Right ventricle myocardium inferior (tissue), 1 donor: ENCODE results near the gene MAPRE2. TPM values are rescaled to one million over a fixed set of nuclear protein-coding genes. Genes with fewer than 3 reads are reported as not detected.

Experiments
- ATAC-seq: fragments of 200-7000 bp; cut with Tn5 transposase; one replicate; pipeline ENCODE4 v1.9.1; 2020; ENCODE audit warnings: mild to moderate bottlenecking, moderate library complexity
- DNase-seq: peaks from one replicate; pipeline ENCODE4 v3.0.0; 2021; ENCODE audit errors: missing footprints
- intact Hi-C: fragments of 100-400 bp; cut with DNase I; formaldehyde crosslinking; loops from one replicate; pipeline ENCODE4 v1.11.0; 2022
- total RNA-seq: library from RNA; stranded (reverse); fragmentation: NEBNext Ultra II Directional; extraction: Animal tissue kit (Norgen Biotek cat#: 25700); gene quantifications from one replicate; pipeline ENCODE4 v1.2.1, GENCODE V29; 2021
- donor health status: DM: no; HTN: yes; CAD: no; lungs with severe emphysema.

MAPRE2 gene
- total RNA-seq, 1 donor from 2014 or later: 112 TPM

DNA sequence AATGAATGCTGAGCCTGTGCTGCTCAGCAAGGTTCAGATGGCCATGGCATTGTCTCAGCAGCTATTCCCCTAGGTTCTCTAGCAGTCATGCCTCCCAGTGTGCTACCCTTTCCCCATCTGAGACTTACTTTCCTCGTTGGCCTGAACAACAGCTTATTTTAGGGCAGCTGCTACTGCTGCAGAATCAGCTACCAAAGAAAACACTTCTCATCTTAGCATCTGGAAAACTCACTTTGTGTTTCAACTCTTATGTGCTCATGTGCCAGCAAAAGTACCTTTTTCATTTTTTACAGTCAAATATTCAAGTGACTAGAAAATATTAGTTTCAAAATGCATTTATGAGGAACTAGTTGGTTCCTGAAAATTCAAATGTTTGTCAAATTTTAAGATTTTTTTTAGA lies 139.2 kb downstream of the MAPRE2 start:
- no peak for ATAC-seq

DNA sequence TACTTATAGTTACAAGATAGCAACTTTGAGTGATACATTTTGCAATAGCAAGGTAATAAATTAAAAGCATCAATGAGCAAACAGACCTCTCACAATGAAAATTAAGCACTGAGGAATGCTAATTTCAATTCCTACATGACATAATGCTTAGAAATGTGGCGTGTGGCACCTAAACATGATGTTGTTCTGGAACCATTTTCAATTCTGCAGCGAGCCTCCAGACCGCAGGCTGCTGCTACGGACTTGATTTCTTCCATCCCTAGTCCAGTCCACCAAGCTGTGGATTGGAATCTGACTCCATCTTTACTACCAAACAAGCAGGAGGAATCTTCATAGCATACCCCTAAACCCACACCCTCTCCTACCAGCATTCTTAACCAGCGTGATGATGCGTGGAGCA lies 140.9 kb downstream of the MAPRE2 start:
- intact Hi-C loops: no loop called here
- ATAC-seq: no peak
- DNase-seq: no peak

More for the DNA sequence above, 139.2 kb downstream of the MAPRE2 start:
- no peak for DNase-seq
- intact Hi-C loops: no loop called here

DNA sequence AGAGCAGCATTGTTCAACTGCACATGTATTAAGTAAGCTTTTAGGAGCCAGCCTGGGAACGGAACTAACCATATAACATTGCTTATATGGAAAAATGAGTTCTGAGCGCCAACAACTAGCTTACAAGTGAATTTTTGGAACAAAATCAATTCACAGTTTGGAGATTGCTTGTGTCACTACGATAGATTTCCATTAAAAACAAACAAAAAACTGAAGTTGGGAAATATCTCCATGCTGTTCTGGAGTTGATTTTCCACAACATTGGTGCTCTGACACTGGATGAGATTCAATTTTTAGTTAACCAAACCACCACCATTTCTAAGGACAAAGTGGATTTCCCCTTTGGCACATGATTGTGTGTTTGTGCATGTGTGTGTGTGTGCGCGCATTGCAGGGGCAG lies 142.7 kb downstream of the MAPRE2 start:
- ATAC-seq (no peak), DNase-seq (no peak)
- intact Hi-C loops: no loop called here

DNA sequence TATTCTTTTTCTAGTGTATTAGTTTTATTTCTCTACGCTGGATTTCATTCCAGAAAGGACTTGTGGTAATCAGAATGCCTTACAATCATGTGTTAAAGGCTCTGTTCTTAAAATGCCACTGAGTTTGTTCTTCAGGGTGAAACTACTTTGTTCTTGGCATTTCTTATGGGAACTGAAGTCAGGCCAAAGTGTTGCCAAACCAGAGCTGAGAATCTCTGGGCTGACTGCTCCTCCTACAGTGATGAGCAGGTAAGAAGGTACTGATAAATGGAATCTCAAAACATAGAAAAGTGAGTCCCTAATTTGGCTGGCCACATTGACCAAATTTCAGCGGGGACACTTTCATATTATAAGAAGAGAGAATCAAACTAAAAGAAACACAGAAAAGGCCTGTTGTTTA lies 144.6 kb downstream of the MAPRE2 start:
- DNase-seq (no peak), ATAC-seq (no peak)
- intact Hi-C loops: no loop called here

DNA sequence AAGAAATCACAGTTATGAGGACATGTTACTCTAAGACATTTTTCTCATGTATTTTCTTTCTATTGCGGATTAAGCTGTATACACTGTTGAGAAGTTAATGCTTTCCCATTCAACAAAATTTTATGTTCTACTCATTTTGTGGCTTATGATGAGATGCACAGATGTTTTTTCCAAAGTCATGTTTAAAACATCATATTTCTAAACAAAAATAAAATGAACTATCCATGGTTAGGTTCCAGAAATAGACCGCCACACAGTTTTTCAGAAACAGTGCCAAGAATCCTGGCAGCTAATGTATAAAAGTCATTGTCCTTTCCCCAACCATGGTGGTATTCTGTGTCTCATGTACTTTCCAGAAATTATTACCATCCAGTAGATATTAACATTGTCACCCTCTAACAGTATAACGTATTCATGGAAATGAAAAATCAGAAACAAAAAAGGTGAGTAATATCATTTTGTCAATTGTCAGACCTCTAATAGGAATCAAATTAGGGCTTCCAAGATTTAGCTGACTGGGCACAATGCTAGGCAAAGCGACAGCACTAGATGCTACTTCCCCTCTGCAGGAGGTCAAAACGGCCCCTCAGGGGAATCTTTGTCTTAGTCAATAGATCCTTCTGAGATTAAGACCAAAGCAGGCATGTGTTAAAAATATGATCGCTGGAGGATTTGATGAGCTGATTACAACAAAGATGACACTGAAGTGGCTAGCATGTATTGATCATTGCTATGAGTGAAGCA lies 145.2 kb downstream of the MAPRE2 start:
- intact Hi-C loops: no loop called here
- ATAC-seq: no peak
- DNase-seq: no peak

DNA sequence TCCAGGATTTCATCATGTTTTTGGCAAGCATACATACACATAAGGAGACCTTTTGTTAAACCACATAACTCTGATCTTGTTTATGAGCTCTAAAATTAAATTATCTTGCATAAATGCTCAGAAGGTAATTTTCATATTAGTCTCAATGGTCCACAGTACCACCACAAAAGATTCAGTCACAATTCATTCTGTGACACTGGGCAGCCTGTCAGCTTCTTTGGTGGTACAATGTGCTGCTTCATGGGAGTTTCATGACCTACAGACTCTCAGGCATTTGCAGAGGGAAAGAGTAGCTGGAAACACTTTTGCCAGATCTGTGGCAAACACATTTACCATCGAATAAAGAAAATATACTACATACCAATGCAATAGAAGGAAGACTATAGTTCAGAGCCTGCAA lies 148.3 kb downstream of the MAPRE2 start:
- intact Hi-C loops: no loop called here
- ATAC-seq (no peak), DNase-seq (no peak)

DNA sequence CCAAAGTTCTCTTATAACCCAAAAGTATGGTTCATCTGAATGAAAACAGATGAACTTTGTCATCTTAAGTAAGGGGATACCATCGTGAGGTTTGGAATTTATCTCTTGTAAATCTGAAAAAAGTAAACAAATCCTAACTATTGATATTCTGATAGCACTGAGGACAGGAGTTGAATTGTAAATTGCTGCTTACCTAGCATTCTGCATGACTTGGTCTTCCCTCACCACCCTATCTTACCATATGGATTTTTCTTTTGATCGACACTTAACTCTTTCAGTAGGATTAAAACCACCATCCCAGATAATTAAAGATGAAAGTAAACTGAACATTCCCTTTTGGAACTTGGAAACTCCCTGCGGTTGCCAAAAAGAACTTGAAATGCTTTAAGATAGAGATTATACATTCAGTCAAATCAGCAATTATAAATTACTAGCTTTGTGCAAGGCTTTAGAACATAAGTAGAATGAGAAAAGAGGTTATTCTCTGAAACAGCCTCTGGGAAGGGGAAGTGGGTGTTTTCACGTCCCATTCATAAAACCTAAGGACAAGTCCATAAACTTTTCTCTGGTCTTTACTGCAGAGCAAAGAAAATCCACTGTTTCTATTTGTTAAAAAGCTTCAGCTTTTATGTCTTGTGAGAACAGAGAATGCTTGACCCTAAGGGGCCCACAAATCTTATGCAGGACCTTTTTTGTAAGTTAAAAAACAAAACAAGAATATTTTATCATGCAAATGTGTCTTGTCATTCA lies 149.9 kb downstream of the MAPRE2 start:
- ATAC-seq (no peak), DNase-seq (no peak)
- intact Hi-C loops: no loop called here

DNA sequence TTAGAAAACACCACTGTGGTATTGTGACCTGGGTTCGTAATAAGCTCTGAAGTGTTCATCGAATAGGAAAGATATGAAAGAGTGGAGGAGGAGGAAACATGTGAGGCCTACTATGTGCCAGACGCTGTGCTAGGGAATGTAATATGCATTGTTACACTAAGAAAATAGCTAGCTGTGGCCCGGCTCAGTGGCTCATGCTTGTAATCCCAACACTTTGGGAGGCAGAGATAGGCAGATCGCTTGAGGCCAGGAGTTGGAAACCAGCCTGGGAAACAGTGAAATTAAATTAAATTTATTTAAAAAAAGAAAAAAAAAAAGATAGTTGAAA lies 150.4 kb downstream of the MAPRE2 start:
- DNase-seq (no peak), ATAC-seq (no peak)
- intact Hi-C loops: no loop called here

DNA sequence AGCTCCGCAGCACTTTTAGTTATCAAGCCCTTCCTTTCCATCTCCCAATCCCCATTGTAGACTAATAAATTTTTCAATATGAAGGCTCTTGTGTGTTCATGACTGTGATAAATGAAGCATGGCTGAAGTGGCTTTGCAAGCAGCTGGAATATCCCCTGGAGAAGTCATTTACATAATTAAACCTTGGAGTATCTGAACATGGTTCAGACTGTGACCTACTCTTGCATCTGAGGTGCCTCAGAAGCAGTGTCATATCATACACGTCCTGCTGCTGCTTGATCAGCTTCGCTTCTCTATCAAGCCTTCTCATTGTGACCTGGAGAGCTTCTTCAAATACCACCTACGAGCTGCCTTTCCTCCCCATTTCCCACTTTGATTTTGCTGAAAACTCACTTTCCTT lies 151.2 kb downstream of the MAPRE2 start:
- ATAC-seq (no peak), DNase-seq (no peak)
- intact Hi-C loops: no loop called here

Other genes starting within 250 kb of the MAPRE2 start
- gene ZNF397, start 199.6 kb downstream of the MAPRE2 start, total RNA-seq: 15.5 TPM
- 9.5 TPM for gene ZSCAN30, start 248.8 kb downstream of the MAPRE2 start, total RNA-seq